OCI-LY7 (cell line): ENCODE results near the gene PIGW.

Source experiments
- EZH2phosphoT487 ChIP-seq: fragments of 200-600 bp; sonication (generic); IDR thresholded peaks from 2 replicates; pipeline ENCODE4 v1.6.1; 2018; ENCODE audit warnings: low read depth, borderline replicate concordance, mild to moderate bottlenecking, mixed run types, antibody characterized with exemption, low read length, moderate library complexity, mixed read lengths
- TF ChIP-seq, protein P1 (sequence below): fragments of 200-600 bp; sonication (generic); conservative IDR thresholded peaks from 2 replicates; pipeline ENCODE4 v1.5.1; 2014; ENCODE audit warnings: mild to moderate bottlenecking, antibody characterized with exemption, low read length, moderate library complexity, mixed read lengths

DNA sequence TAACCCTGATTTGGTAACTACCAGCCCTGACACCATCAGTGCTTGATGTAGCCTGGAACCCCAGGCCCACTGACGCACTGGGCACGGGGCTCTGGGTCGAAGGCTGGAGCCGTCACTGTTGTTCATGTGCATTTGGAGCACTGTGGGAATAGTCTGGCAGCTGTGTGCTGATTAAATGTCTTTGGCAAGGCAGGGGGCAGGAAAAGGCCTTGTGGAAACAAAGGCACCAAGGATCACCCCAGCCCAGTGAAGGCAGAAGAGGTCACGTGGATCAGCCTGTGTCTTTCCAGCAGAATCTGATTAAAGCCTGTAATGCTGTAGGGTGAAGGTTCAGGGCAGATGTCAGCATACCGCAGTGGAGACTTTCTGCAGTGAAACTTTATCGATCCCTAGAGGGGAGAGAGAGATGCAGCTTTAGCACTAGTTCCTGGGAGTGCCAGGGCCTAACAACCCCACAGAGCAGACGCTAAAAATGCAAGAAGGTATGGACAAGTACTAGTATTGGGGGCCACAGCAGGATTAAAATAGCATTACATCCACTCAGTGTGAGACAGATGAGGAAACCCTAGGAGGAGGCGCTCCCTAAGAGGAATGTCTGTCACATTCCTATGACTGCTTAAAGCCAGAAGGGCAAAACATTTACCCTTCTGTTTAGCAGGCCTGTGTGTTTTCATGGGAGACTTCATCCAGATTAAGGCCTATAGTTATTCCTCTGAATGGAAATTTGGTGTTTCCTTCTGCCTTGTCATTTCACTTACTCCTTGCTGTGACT, 38.6 kb upstream of the PIGW start:
- TF ChIP-seq, protein P1, sequence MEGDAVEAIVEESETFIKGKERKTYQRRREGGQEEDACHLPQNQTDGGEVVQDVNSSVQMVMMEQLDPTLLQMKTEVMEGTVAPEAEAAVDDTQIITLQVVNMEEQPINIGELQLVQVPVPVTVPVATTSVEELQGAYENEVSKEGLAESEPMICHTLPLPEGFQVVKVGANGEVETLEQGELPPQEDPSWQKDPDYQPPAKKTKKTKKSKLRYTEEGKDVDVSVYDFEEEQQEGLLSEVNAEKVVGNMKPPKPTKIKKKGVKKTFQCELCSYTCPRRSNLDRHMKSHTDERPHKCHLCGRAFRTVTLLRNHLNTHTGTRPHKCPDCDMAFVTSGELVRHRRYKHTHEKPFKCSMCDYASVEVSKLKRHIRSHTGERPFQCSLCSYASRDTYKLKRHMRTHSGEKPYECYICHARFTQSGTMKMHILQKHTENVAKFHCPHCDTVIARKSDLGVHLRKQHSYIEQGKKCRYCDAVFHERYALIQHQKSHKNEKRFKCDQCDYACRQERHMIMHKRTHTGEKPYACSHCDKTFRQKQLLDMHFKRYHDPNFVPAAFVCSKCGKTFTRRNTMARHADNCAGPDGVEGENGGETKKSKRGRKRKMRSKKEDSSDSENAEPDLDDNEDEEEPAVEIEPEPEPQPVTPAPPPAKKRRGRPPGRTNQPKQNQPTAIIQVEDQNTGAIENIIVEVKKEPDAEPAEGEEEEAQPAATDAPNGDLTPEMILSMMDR: no peak
- no peak for TF ChIP-seq EZH2phosphoT487
